ENCODE results near the gene ADGRG1. TPM values are rescaled to one million over a fixed set of nuclear protein-coding genes. Genes with fewer than 3 reads are reported as not detected.

The ADGRG1 gene
- total RNA-seq, 1 donor from 2014 or later = 13.9 TPM

DNA sequence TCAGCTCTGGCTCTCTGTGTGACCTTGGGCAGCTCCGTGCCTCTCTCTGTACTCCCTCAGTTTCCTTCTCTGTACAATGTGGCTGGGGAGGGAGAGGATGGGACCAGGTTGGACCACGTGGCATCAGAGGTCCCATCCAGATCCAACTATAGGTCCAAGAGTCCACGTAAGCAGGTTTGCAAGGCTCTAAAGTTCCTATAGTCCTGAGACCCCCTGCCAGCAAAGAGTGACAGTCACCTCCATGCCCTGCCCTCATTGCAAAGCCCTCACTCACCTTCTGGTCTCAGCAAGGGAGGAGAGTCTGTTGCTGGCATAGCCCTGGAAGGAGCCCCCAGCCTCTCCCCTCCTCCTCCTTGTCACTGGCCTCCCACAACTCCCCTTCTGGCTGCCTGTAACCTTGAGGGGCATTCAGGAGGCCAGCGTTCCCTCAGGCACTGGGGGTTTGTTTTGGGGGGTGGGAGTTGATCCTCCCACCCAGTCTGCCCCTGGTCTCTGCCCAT is 60.1 kb downstream of the ADGRG1 start:
- Mint-ChIP-seq H3K4me3 (ENCODE audit: unreplicated experiment) (no peak overlapping the region), H3K36me3 (ENCODE audit: low read depth, unreplicated experiment) (no peaks in the 10 kb centered on the region), H3K27me3 (ENCODE audit: low read depth, unreplicated experiment) (peaks cover 54% of the 10 kb centered on the region), H3K9me3 (ENCODE audit: unreplicated experiment) (peaks cover 9% of the 10 kb centered on the region), H3K27ac (ENCODE audit: unreplicated experiment) (no peak overlapping the region), H3K4me1 (ENCODE audit: low read depth, unreplicated experiment) (no peaks in the 10 kb centered on the region)
- TF ChIP-seq, protein P1, sequence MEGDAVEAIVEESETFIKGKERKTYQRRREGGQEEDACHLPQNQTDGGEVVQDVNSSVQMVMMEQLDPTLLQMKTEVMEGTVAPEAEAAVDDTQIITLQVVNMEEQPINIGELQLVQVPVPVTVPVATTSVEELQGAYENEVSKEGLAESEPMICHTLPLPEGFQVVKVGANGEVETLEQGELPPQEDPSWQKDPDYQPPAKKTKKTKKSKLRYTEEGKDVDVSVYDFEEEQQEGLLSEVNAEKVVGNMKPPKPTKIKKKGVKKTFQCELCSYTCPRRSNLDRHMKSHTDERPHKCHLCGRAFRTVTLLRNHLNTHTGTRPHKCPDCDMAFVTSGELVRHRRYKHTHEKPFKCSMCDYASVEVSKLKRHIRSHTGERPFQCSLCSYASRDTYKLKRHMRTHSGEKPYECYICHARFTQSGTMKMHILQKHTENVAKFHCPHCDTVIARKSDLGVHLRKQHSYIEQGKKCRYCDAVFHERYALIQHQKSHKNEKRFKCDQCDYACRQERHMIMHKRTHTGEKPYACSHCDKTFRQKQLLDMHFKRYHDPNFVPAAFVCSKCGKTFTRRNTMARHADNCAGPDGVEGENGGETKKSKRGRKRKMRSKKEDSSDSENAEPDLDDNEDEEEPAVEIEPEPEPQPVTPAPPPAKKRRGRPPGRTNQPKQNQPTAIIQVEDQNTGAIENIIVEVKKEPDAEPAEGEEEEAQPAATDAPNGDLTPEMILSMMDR (IDR thresholded peaks at IDR 0.05; ENCODE audit: insufficient read depth, low read depth, low read length) = no peak
- no peak overlapping the region for H2AFZ ChIP-seq (ENCODE audit: low read depth, low read length)
- no peak overlapping the region for H3K4me3 ChIP-seq (ENCODE audit: insufficient read depth, low read depth, low read length)
- no peak overlapping the region for H3K4me2 ChIP-seq (ENCODE audit: low read length)
- H3K9ac ChIP-seq (ENCODE audit: low read length) = no peak overlapping the region
- FAIRE-seq (no peak), DNase-seq (ENCODE audit: low read depth) (no peak)
- H3K27ac ChIP-seq (ENCODE audit: low read depth, low read length) = no peak overlapping the region
- no peaks in the 10 kb centered on the region for H3K79me2 ChIP-seq (ENCODE audit: insufficient read depth, low read length)
- H4K20me1 ChIP-seq (ENCODE audit: insufficient read depth, low read length) = no peaks in the 10 kb centered on the region
- no peaks in the 10 kb centered on the region for H3K4me1 ChIP-seq (ENCODE audit: insufficient read depth, low read length)
- H3K27me3 ChIP-seq (ENCODE audit: insufficient read depth, low read length) = peaks cover 9% of the 10 kb centered on the region
- no peaks in the 10 kb centered on the region for H3K9me3 ChIP-seq (ENCODE audit: insufficient read depth, low read depth, low read length)
- H3K36me3 ChIP-seq (ENCODE audit: insufficient read depth, low read length) = no peaks in the 10 kb centered on the region

DNA sequence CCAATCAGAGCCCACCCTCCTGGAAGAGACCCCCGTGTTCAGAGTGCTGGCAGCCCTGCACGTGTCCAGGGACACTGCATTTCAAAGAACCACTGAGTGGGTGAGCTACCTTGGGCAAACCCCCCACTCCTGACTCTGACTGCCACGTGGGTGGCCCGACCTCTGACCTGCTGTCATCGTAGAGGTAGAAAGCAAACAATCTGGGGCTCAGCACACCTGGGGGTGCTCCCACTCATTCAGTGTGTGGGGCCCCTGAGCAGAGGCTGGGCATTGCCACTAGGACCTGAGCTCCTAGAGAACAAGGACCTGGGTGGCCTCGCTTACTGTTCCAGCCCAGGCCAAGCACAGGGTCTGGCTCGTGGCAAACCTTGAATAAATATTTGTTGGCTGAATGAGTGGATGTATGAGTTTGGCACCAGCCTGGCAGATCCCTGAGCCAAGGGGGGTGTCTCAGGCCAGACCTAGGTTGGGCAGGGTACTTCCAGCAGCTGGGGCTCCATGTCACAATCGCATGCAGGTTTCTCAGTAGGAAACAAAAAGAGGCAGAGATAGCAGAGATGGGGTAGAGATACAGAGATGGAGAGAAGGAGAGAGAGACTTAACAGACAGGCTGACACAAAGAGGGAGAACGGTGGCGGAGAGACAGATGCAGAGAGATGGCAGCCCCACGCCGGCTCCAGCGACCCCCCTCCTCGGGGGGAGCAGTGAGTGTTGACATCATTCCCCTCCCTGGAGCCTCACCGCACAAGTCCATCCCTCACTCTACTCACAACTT is 60.7 kb downstream of the ADGRG1 start:
- Mint-ChIP-seq H3K4me1 (ENCODE audit: low read depth, unreplicated experiment) (no peaks in the 10 kb centered on the region), H3K27me3 (ENCODE audit: low read depth, unreplicated experiment) (peaks cover 54% of the 10 kb centered on the region), H3K36me3 (ENCODE audit: low read depth, unreplicated experiment) (no peaks in the 10 kb centered on the region), H3K4me3 (ENCODE audit: unreplicated experiment) (no peak overlapping the region), H3K27ac (ENCODE audit: unreplicated experiment) (no peak overlapping the region), H3K9me3 (ENCODE audit: unreplicated experiment) (peaks cover 9% of the 10 kb centered on the region)
- DNase-seq (ENCODE audit: low read depth) (no peak), FAIRE-seq (no peak)
- H3K4me3 ChIP-seq (ENCODE audit: insufficient read depth, low read depth, low read length) = no peak overlapping the region
- no peaks in the 10 kb centered on the region for H3K9me3 ChIP-seq (ENCODE audit: insufficient read depth, low read depth, low read length)
- no peak overlapping the region for H3K4me2 ChIP-seq (ENCODE audit: low read length)
- H3K27ac ChIP-seq (ENCODE audit: low read depth, low read length) = no peak overlapping the region
- H4K20me1 ChIP-seq (ENCODE audit: insufficient read depth, low read length) = no peaks in the 10 kb centered on the region
- no peaks in the 10 kb centered on the region for H3K79me2 ChIP-seq (ENCODE audit: insufficient read depth, low read length)
- peaks cover 9% of the 10 kb centered on the region for H3K27me3 ChIP-seq (ENCODE audit: insufficient read depth, low read length)
- no peaks in the 10 kb centered on the region for H3K36me3 ChIP-seq (ENCODE audit: insufficient read depth, low read length)
- no peak overlapping the region for H2AFZ ChIP-seq (ENCODE audit: low read depth, low read length)
- no peak for TF ChIP-seq EZH2 (IDR thresholded peaks at IDR 0.05; ENCODE audit: insufficient read depth, low read length)
- TF ChIP-seq, protein P1 (IDR thresholded peaks at IDR 0.05; ENCODE audit: insufficient read depth, low read depth, low read length) = no peak
- H3K9ac ChIP-seq (ENCODE audit: low read length) = no peak overlapping the region
- H3K4me1 ChIP-seq (ENCODE audit: insufficient read depth, low read length) = no peaks in the 10 kb centered on the region
